ENCODE data around the gene TRPC4.

GRCh38 chr13:37709318-37709717 lies 160.3 kb downstream of the TRPC4 start:
- TF ChIP-seq CTCF (IDR thresholded peaks at IDR 0.05) (no peak), POLR2A (IDR thresholded peaks at IDR 0.05) (no peak)

All from adrenal gland (tissue), 5 donors.